Trophoblast cell (in vitro differentiated cells and primary cell): ENCODE measurements around the gene ABCA5.
"Not testable (repeated sequence)": the region's sequence is repeated elsewhere in the genome, so short reads cannot be mapped to it uniquely, and the experiment has no call there.

Experiments used
- DNase-seq, 2 donors: peaks; one replicate each; pipeline ENCODE4 v3.0.0-alpha.2; 2016
- H2AFZ ChIP-seq: 2 replicates; pipeline ENCODE4 v1.6.1; 2013; ENCODE audit warnings: low read length, moderate library complexity, mild to moderate bottlenecking; ENCODE audit not compliant: insufficient read depth, poor library complexity
- H2AK5ac ChIP-seq: 2 replicates; pipeline ENCODE4 v1.6.1; 2013; ENCODE audit warnings: mild to moderate bottlenecking, low read length
- H2BK120ac ChIP-seq: 2 replicates; pipeline ENCODE4 v1.6.1; 2013; ENCODE audit warnings: low read length, mild to moderate bottlenecking, moderate library complexity; ENCODE audit not compliant: insufficient read depth, poor library complexity
- H2BK12ac ChIP-seq: 2 replicates; pipeline ENCODE4 v1.6.1; 2013; ENCODE audit warnings: mild to moderate bottlenecking, low read length, moderate library complexity
- H2BK5ac ChIP-seq: 2 replicates; pipeline ENCODE4 v1.6.1; 2013; ENCODE audit warnings: low read length, low read depth, moderate library complexity, mild to moderate bottlenecking; ENCODE audit not compliant: poor library complexity
- H3K14ac ChIP-seq: 2 replicates; pipeline ENCODE4 v1.6.1; 2013; ENCODE audit warnings: mild to moderate bottlenecking, low read length
- H3K18ac ChIP-seq: 2 replicates; pipeline ENCODE4 v1.6.1; 2013; ENCODE audit warnings: mild to moderate bottlenecking, low read length
- H3K23ac ChIP-seq: 2 replicates; pipeline ENCODE4 v1.6.1; 2013; ENCODE audit warnings: low read length
- H3K27ac ChIP-seq: 2 replicates; pipeline ENCODE4 v1.5.1; 2013; ENCODE audit warnings: low read depth, mild to moderate bottlenecking, inconsistent platforms, low read length, moderate library complexity
- H3K27me3 ChIP-seq: 2 replicates; pipeline ENCODE4 v1.6.1; 2013; ENCODE audit warnings: inconsistent platforms, mild to moderate bottlenecking, low read length, moderate library complexity; ENCODE audit not compliant: insufficient read depth
- H3K36me3 ChIP-seq, 2 experiments: 1 replicate in 1 of 2; 2 replicates in 1 of 2; pipeline ENCODE4 v1.6.1; 2013; ENCODE audit warnings: low read length in 2 of 2, mild to moderate bottlenecking in 2 of 2, moderate library complexity in 1 of 2; ENCODE audit not compliant: insufficient read depth in 2 of 2, control insufficient read depth in 1 of 2
- H3K4ac ChIP-seq: 2 replicates; pipeline ENCODE4 v1.6.1; 2013; ENCODE audit warnings: low read depth, mild to moderate bottlenecking, low read length, moderate library complexity
- H3K4me1 ChIP-seq, 2 experiments: 1 replicate in 1 of 2; 2 replicates in 1 of 2; pipeline ENCODE4 v1.6.1; 2013; ENCODE audit warnings: low read length in 2 of 2, mild to moderate bottlenecking in 2 of 2, moderate library complexity in 1 of 2; ENCODE audit not compliant: insufficient read depth in 2 of 2, control insufficient read depth in 1 of 2
- H3K4me2 ChIP-seq: 2 replicates; pipeline ENCODE4 v1.6.1; 2013; ENCODE audit warnings: inconsistent platforms, mild to moderate bottlenecking, low read length, moderate library complexity
- H3K4me3 ChIP-seq: 2 replicates; pipeline ENCODE4 v1.5.1; 2013; ENCODE audit warnings: mild to moderate bottlenecking, low read depth, low read length, inconsistent platforms
- H3K79me1 ChIP-seq: one replicate; pipeline ENCODE4 v1.6.1; 2013; ENCODE audit warnings: low read length
- H3K79me2 ChIP-seq: 2 replicates; pipeline ENCODE4 v1.6.1; 2013; ENCODE audit warnings: low read length, mild to moderate bottlenecking; ENCODE audit not compliant: control insufficient read depth, insufficient read depth, poor library complexity
- H3K9ac ChIP-seq: 2 replicates; pipeline ENCODE4 v1.6.1; 2013; ENCODE audit warnings: mild to moderate bottlenecking, low read length
- H3K9me3 ChIP-seq: 2 replicates; pipeline ENCODE4 v1.6.1; 2013; ENCODE audit warnings: low read depth, mild to moderate bottlenecking, control low read depth, inconsistent platforms, low read length; ENCODE audit not compliant: insufficient read depth
- H4K12ac ChIP-seq: 2 replicates; pipeline ENCODE4 v1.6.1; 2013; ENCODE audit warnings: low read depth, mild to moderate bottlenecking, low read length, moderate library complexity
- H4K8ac ChIP-seq: 2 replicates; pipeline ENCODE4 v1.6.1; 2013; ENCODE audit warnings: low read depth, mild to moderate bottlenecking, low read length, moderate library complexity
- H4K91ac ChIP-seq: one replicate; pipeline ENCODE4 v1.6.1; 2013; ENCODE audit warnings: low read depth, mild to moderate bottlenecking, low read length, moderate library complexity
- WGBS: extraction: QIAGEN DNeasy Blood & Tissue Kit; methylation state at CpG from one replicate; pipeline ENCODE4 v1.1.7; 2013; ENCODE audit warnings: missing lambda C conversion rate; ENCODE audit not compliant: insufficient read length, insufficient coverage; ENCODE audit errors: extremely low coverage; 5-methylcytosine and 5-hydroxymethylcytosine counted together

ABCA5 gene

GRCh38 chr17:69286257-69286656 lies 40.7 kb downstream of the ABCA5 start:
- H4K8ac ChIP-seq: no peak overlapping the region
- H3K36me3 ChIP-seq: no peaks in the 10 kb centered on the region
- no peak overlapping the region for H2BK12ac ChIP-seq
- H2AK5ac ChIP-seq: no peak overlapping the region
- H3K4me2 ChIP-seq: no peak overlapping the region
- H3K23ac ChIP-seq: no peak overlapping the region
- H3K79me2 ChIP-seq: no peaks in the 10 kb centered on the region
- H3K9ac ChIP-seq: no peak overlapping the region
- no peak overlapping the region for H3K18ac ChIP-seq
- no peak overlapping the region for H2BK5ac ChIP-seq
- no peaks in the 10 kb centered on the region for H3K27me3 ChIP-seq
- no peaks in the 10 kb centered on the region for H3K79me1 ChIP-seq
- H4K91ac ChIP-seq: no peak overlapping the region
- no peak overlapping the region for H4K12ac ChIP-seq
- H3K4ac ChIP-seq: no peak overlapping the region
- no peaks in the 10 kb centered on the region for H3K9me3 ChIP-seq
- H3K14ac ChIP-seq: no peak overlapping the region
- H2BK120ac ChIP-seq: no peak overlapping the region
- DNase-seq: peak; percentile 2 to 51
- no peak overlapping the region for H3K27ac ChIP-seq
- no peaks in the 10 kb centered on the region for H3K4me1 ChIP-seq
- H3K4me3 ChIP-seq: no peak overlapping the region
- H2AFZ ChIP-seq: no peak overlapping the region

- no peak for DNase-seq
- H3K4me1 ChIP-seq: no peaks in the 10 kb centered on the region
- no peak overlapping the region for H2AFZ ChIP-seq
- H3K4me3 ChIP-seq: no peak overlapping the region
- no peak overlapping the region for H4K12ac ChIP-seq
- WGBS: no CpG with 5 or more reads among the region's 2 CpGs
- no peaks in the 10 kb centered on the region for H3K79me2 ChIP-seq
- no peak overlapping the region for H3K14ac ChIP-seq
- no peak overlapping the region for H2AK5ac ChIP-seq
- H3K9me3 ChIP-seq: no peaks in the 10 kb centered on the region
- H3K36me3 ChIP-seq: no peaks in the 10 kb centered on the region
- no peak overlapping the region for H3K18ac ChIP-seq
- H4K8ac ChIP-seq: no peak overlapping the region
- no peaks in the 10 kb centered on the region for H3K79me1 ChIP-seq
- H4K91ac ChIP-seq: no peak overlapping the region
- H2BK12ac ChIP-seq: no peak overlapping the region
- no peak overlapping the region for H3K27ac ChIP-seq
- no peak overlapping the region for H3K4me2 ChIP-seq
- no peak overlapping the region for H3K4ac ChIP-seq
- H2BK5ac ChIP-seq: no peak overlapping the region
- no peak overlapping the region for H3K23ac ChIP-seq
- H3K9ac ChIP-seq: no peak overlapping the region
- no peak overlapping the region for H2BK120ac ChIP-seq
- no peaks in the 10 kb centered on the region for H3K27me3 ChIP-seq
Observed at GRCh38 chr17:69284646-69285045, 42.3 kb downstream of the ABCA5 start.

GRCh38 chr17:69282002-69282401 lies 44.9 kb downstream of the ABCA5 start:
- WGBS: no CpG with 5 or more reads among the region's 3 CpGs

GRCh38 chr17:69276279-69276678 lies 50.7 kb downstream of the ABCA5 start:
- not testable (repeated sequence) for H2BK12ac ChIP-seq, H3K9ac ChIP-seq, H3K79me2 ChIP-seq, H2BK5ac ChIP-seq, H4K8ac ChIP-seq, H3K14ac ChIP-seq, H3K18ac ChIP-seq, H2BK120ac ChIP-seq, H2AFZ ChIP-seq, H3K4ac ChIP-seq, H3K4me2 ChIP-seq, H3K27me3 ChIP-seq, H4K91ac ChIP-seq, H3K27ac ChIP-seq, H4K12ac ChIP-seq, H3K4me3 ChIP-seq, H3K23ac ChIP-seq, DNase-seq, H3K4me1 ChIP-seq, H3K79me1 ChIP-seq, H3K36me3 ChIP-seq, H2AK5ac ChIP-seq, H3K9me3 ChIP-seq
- WGBS: no CpG with 5 or more reads among the region's 4 CpGs

More at GRCh38 chr17:69282002-69282401, 44.9 kb downstream of the ABCA5 start:
- no peak overlapping the region for H2BK12ac ChIP-seq
- H2BK5ac ChIP-seq: no peak overlapping the region
- no peak overlapping the region for H4K91ac ChIP-seq
- H3K27ac ChIP-seq: no peak overlapping the region
- no peak overlapping the region for H2AK5ac ChIP-seq
- H3K4me2 ChIP-seq: no peak overlapping the region
- H3K4me3 ChIP-seq: no peak overlapping the region
- no peak overlapping the region for H2AFZ ChIP-seq
- no peak overlapping the region for H3K23ac ChIP-seq
- H3K79me2 ChIP-seq: no peaks in the 10 kb centered on the region
- H3K4me1 ChIP-seq: no peaks in the 10 kb centered on the region
- no peak overlapping the region for H4K12ac ChIP-seq
- no peaks in the 10 kb centered on the region for H3K79me1 ChIP-seq
- H3K9me3 ChIP-seq: no peaks in the 10 kb centered on the region
- no peak overlapping the region for H3K4ac ChIP-seq
- H3K36me3 ChIP-seq: no peaks in the 10 kb centered on the region
- no peak overlapping the region for H3K9ac ChIP-seq
- no peak overlapping the region for H2BK120ac ChIP-seq
- no peaks in the 10 kb centered on the region for H3K27me3 ChIP-seq
- no peak overlapping the region for H4K8ac ChIP-seq
- DNase-seq: no peak
- H3K14ac ChIP-seq: no peak overlapping the region
- H3K18ac ChIP-seq: no peak overlapping the region
